GM23338 (cell line): Measurements from ENCODE around the gene DMBT1. TPM values are rescaled to one million over a fixed set of nuclear protein-coding genes. Genes with fewer than 3 reads are reported as not detected.
A peak's percentile ranks its signal among the peaks of the same experiment; 100 is the strongest.

ENCODE experiments used
- ATAC-seq: fragments of 200-7000 bp; cut with Tn5 transposase; 3 replicates; pipeline ENCODE4 v1.9.1; 2020
- DNase-seq: peaks from one replicate; pipeline ENCODE4 v3.0.0-alpha.2; 2015; ENCODE audit warnings: low spot score
- H2AFZ ChIP-seq: fragments of 200-600 bp; sonication (generic); 2 replicates; pipeline ENCODE4 v1.8.0; 2016; ENCODE audit warnings: antibody characterized with exemption, mild to moderate bottlenecking, moderate library complexity
- H3F3A ChIP-seq: fragments of 200-600 bp; sonication (generic); replicated peaks from 2 replicates; pipeline ENCODE4 v1.8.0; 2017; ENCODE audit warnings: antibody characterized with exemption, mixed run types, low read depth
- H3K27ac ChIP-seq: fragments of 200-600 bp; sonication (generic); 2 replicates; pipeline ENCODE4 v1.6.1; 2016; ENCODE audit warnings: low read depth
- H3K27me3 ChIP-seq: fragments of 200-600 bp; sonication (generic); 2 replicates; pipeline ENCODE4 v1.8.0; 2016; ENCODE audit warnings: mild to moderate bottlenecking, mixed run types, moderate library complexity; ENCODE audit not compliant: insufficient read depth
- H3K36me3 ChIP-seq: fragments of 200-600 bp; sonication (generic); 2 replicates; pipeline ENCODE4 v1.8.0; 2016; ENCODE audit warnings: mild to moderate bottlenecking; ENCODE audit not compliant: insufficient read depth
- H3K4me1 ChIP-seq: fragments of 200-600 bp; sonication (generic); 2 replicates; pipeline ENCODE4 v1.8.0; 2016; ENCODE audit warnings: mild to moderate bottlenecking, moderate library complexity; ENCODE audit not compliant: insufficient read depth
- H3K4me2 ChIP-seq: fragments of 200-600 bp; sonication (generic); 2 replicates; pipeline ENCODE4 v1.7.1; 2017; ENCODE audit warnings: mixed run types
- H3K4me3 ChIP-seq: fragments of 200-600 bp; sonication (generic); 2 replicates; pipeline ENCODE4 v1.6.1; 2016; ENCODE audit warnings: mixed run types
- H3K79me2 ChIP-seq: fragments of 200-600 bp; sonication (generic); replicated peaks from 2 replicates; pipeline ENCODE4 v1.8.0; 2017; ENCODE audit warnings: mild to moderate bottlenecking; ENCODE audit not compliant: insufficient read depth
- H3K9me2 ChIP-seq: fragments of 200-600 bp; sonication (generic); 2 replicates; pipeline ENCODE4 v1.8.0; 2017; ENCODE audit not compliant: insufficient read depth
- H4K20me1 ChIP-seq: fragments of 200-600 bp; sonication (generic); replicated peaks from 2 replicates; pipeline ENCODE4 v1.8.0; 2017; ENCODE audit warnings: mild to moderate bottlenecking; ENCODE audit not compliant: insufficient read depth
- H3K27ac Mint-ChIP-seq: 2 replicates; pipeline ENCODE4 v1.8.0; 2020; ENCODE audit warnings: inconsistent platforms, mild to moderate bottlenecking, moderate library complexity, mixed read lengths
- H3K27me3 Mint-ChIP-seq: 3 replicates; pipeline ENCODE4 v1.8.0; 2022; ENCODE audit warnings: low read depth, mild to moderate bottlenecking, moderate library complexity, mixed read lengths, inconsistent platforms; ENCODE audit not compliant: insufficient read depth, poor library complexity
- H3K36me3 Mint-ChIP-seq: 3 replicates; pipeline ENCODE4 v1.8.0; 2021; ENCODE audit warnings: low read depth, mild to moderate bottlenecking, inconsistent platforms, moderate library complexity, mixed read lengths
- H3K4me1 Mint-ChIP-seq: 3 replicates; pipeline ENCODE4 v1.8.0; 2020; ENCODE audit warnings: mild to moderate bottlenecking, inconsistent platforms, mixed read lengths
- H3K4me3 Mint-ChIP-seq: 3 replicates; pipeline ENCODE4 v1.8.0; 2021; ENCODE audit warnings: moderate library complexity, mild to moderate bottlenecking, inconsistent platforms, mixed read lengths
- H3K9me3 Mint-ChIP-seq: 3 replicates; pipeline ENCODE4 v1.8.0; 2020; ENCODE audit warnings: moderate library complexity, mild to moderate bottlenecking, inconsistent platforms, mixed read lengths
- EZH2phosphoT487 ChIP-seq: fragments of 200-600 bp; sonication (generic); IDR thresholded peaks from one replicate; pipeline ENCODE4 v1.8.1; 2018; ENCODE audit warnings: antibody characterized with exemption; ENCODE audit not compliant: unreplicated experiment
- STAT1 ChIP-seq: IDR thresholded peaks from one replicate; pipeline ENCODE4 v1.6.1; 2016; ENCODE audit warnings: antibody characterized with exemption; ENCODE audit not compliant: unreplicated experiment
- polyA plus RNA-seq: library from polyadenylated mRNA; unstranded; fragments of >200 nt; fragmentation: Nextera tagmentation; extraction: Ambion mirVana; gene quantifications from 2 replicates; pipeline ENCODE4 v1.2.1, GENCODE V29; 2016
- total RNA-seq: library from RNA; depleted of rRNA; stranded (reverse); fragments of >200 nt; shearing (Covaris generic); gene quantifications from 2 replicates; pipeline ENCODE4 v1.2.3, GENCODE V29; 2014
- TF ChIP-seq, protein P1 (sequence below): fragments of 250-450 bp; sonication (Bioruptor Pico); IDR thresholded peaks from 2 replicates; pipeline ENCODE4 v1.5.0; 2020; ENCODE audit warnings: mild to moderate bottlenecking, moderate library complexity
- TF ChIP-seq, protein P2 (sequence below), 2 experiments: fragments of 200-600 bp in 1 of 2; sonication (generic) in 1 of 2; conservative IDR thresholded peaks; 2 replicates each; pipeline versions ENCODE4 v1.5.1 to v1.6.1; 2016 to 2017; ENCODE audit warnings: antibody characterized with exemption in 2 of 2, low read depth in 2 of 2, mild to moderate bottlenecking in 2 of 2, moderate library complexity in 1 of 2
- TF ChIP-seq, protein P3 (sequence below): IDR thresholded peaks from one replicate; pipeline ENCODE4 v1.6.1; 2018; ENCODE audit warnings: antibody characterized with exemption; ENCODE audit not compliant: unreplicated experiment

Gene DMBT1
- total and polyA plus RNA-seq, 2 experiments from 2014 or later, result 0.03 to 0.05 TPM

DNA sequence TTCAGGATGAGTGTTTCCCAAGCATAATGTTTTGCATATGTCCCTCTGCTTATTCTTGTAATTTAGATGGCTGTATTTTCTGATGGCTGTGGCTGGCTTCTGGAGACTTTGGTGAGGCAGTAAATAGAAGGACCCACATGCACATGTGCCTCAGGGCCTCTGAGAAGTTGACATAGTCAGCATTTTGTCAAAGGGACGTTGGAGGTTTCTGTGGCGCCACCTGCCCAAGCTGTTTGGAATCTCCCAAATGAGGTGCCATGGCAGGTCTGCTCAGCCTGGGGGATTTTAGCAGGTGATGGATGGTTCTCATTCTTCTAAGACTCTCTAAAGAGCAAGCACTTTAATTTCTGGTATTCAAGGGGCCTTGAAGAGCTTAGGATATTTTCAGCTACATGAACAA lies 109.3 kb downstream of the DMBT1 start:
- Mint-ChIP-seq H3K27ac (no peak overlapping the region), H3K4me1 (peaks cover 9% of the 10 kb centered on the region; the same call in 2 of the 3 replicates), H3K4me3 (no peak overlapping the region), H3K9me3 (no peaks in the 10 kb centered on the region), H3K36me3 (no peaks in the 10 kb centered on the region), H3K27me3 (peaks cover 4% of the 10 kb centered on the region)
- TF ChIP-seq, protein P1, sequence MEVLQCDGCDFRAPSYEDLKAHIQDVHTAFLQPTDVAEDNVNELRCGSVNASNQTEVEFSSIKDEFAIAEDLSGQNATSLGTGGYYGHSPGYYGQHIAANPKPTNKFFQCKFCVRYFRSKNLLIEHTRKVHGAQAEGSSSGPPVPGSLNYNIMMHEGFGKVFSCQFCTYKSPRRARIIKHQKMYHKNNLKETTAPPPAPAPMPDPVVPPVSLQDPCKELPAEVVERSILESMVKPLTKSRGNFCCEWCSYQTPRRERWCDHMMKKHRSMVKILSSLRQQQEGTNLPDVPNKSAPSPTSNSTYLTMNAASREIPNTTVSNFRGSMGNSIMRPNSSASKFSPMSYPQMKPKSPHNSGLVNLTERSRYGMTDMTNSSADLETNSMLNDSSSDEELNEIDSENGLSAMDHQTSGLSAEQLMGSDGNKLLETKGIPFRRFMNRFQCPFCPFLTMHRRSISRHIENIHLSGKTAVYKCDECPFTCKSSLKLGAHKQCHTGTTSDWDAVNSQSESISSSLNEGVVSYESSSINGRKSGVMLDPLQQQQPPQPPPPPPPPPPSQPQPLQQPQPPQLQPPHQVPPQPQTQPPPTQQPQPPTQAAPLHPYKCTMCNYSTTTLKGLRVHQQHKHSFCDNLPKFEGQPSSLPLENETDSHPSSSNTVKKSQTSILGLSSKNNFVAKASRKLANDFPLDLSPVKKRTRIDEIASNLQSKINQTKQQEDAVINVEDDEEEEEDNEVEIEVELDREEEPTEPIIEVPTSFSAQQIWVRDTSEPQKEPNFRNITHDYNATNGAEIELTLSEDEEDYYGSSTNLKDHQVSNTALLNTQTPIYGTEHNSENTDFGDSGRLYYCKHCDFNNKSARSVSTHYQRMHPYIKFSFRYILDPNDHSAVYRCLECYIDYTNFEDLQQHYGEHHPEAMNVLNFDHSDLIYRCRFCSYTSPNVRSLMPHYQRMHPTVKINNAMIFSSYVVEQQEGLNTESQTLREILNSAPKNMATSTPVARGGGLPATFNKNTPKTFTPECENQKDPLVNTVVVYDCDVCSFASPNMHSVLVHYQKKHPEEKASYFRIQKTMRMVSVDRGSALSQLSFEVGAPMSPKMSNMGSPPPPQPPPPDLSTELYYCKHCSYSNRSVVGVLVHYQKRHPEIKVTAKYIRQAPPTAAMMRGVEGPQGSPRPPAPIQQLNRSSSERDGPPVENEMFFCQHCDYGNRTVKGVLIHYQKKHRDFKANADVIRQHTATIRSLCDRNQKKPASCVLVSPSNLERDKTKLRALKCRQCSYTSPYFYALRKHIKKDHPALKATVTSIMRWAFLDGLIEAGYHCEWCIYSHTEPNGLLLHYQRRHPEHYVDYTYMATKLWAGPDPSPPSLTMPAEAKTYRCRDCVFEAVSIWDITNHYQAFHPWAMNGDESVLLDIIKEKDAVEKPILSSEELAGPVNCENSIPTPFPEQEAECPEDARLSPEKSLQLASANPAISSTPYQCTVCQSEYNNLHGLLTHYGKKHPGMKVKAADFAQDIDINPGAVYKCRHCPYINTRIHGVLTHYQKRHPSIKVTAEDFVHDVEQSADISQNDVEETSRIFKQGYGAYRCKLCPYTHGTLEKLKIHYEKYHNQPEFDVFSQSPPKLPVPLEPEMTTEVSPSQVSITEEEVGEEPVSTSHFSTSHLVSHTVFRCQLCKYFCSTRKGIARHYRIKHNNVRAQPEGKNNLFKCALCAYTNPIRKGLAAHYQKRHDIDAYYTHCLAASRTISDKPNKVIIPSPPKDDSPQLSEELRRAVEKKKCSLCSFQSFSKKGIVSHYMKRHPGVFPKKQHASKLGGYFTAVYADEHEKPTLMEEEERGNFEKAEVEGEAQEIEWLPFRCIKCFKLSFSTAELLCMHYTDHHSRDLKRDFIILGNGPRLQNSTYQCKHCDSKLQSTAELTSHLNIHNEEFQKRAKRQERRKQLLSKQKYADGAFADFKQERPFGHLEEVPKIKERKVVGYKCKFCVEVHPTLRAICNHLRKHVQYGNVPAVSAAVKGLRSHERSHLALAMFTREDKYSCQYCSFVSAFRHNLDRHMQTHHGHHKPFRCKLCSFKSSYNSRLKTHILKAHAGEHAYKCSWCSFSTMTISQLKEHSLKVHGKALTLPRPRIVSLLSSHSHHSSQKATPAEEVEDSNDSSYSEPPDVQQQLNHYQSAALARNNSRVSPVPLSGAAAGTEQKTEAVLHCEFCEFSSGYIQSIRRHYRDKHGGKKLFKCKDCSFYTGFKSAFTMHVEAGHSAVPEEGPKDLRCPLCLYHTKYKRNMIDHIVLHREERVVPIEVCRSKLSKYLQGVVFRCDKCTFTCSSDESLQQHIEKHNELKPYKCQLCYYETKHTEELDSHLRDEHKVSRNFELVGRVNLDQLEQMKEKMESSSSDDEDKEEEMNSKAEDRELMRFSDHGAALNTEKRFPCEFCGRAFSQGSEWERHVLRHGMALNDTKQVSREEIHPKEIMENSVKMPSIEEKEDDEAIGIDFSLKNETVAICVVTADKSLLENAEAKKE (CRISPR knock-in tag), result no peak
- TF ChIP-seq, protein P2, sequence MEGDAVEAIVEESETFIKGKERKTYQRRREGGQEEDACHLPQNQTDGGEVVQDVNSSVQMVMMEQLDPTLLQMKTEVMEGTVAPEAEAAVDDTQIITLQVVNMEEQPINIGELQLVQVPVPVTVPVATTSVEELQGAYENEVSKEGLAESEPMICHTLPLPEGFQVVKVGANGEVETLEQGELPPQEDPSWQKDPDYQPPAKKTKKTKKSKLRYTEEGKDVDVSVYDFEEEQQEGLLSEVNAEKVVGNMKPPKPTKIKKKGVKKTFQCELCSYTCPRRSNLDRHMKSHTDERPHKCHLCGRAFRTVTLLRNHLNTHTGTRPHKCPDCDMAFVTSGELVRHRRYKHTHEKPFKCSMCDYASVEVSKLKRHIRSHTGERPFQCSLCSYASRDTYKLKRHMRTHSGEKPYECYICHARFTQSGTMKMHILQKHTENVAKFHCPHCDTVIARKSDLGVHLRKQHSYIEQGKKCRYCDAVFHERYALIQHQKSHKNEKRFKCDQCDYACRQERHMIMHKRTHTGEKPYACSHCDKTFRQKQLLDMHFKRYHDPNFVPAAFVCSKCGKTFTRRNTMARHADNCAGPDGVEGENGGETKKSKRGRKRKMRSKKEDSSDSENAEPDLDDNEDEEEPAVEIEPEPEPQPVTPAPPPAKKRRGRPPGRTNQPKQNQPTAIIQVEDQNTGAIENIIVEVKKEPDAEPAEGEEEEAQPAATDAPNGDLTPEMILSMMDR (conservative IDR thresholded peaks at IDR 0.05; ENCODE audit: low read depth in 2 of 2), result peak; percentile 38 to 57
- no peak for TF ChIP-seq STAT1
- H3K4me1 ChIP-seq, result peaks cover 6% of the 10 kb centered on the region; the same call in 1 of the 2 replicates
- no peak overlapping the region for H3K27ac ChIP-seq
- no peaks in the 10 kb centered on the region for H4K20me1 ChIP-seq
- H3K79me2 ChIP-seq, result no peaks in the 10 kb centered on the region
- H2AFZ ChIP-seq, result no peak overlapping the region
- no peak overlapping the region for H3K4me3 ChIP-seq
- no peaks in the 10 kb centered on the region for H3K27me3 ChIP-seq
- H3K4me2 ChIP-seq, result no peak overlapping the region
- H3K36me3 ChIP-seq, result no peaks in the 10 kb centered on the region
- ATAC-seq, result peak; percentile 62; the same call in 2 of the 3 replicates
- 0 out of 2 replicates have a peak, but pooled peaks cover 10% of the 10 kb centered on the region for H3K9me2 ChIP-seq
- H3F3A ChIP-seq, result no peaks in the 10 kb centered on the region
- DNase-seq, result peak; percentile 52

DNA sequence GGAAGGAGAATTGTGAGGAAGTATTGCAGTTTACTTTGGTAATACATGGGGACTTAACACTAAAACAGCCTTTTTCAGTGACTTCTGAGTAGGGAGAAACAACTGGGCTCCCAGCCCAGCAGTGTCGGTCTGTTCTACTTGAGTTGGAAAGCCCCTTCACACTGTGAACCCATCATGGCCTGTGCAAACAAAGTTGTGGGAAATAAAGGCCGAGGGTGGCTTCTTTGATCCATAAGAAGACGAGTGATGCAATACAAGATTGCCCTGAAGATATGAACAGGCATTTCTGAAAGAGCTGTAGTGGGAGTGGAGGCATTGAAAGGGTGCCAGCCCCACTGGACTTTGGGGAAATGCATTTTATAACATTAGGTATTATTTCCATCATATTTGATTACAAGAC lies 110.8 kb downstream of the DMBT1 start:
- Histone ChIP-seq H3K4me3 (no peak overlapping the region), H3K27ac (no peak overlapping the region), H3K4me2 (no peak overlapping the region), H3K4me1 (peaks cover 6% of the 10 kb centered on the region; the same call in 1 of the 2 replicates), H2AFZ (no peak overlapping the region), H3K27me3 (no peaks in the 10 kb centered on the region), H3K9me2 (0 out of 2 replicates have a peak, but pooled peaks cover 5% of the 10 kb centered on the region), H3K36me3 (no peaks in the 10 kb centered on the region), H3F3A (no peaks in the 10 kb centered on the region), H3K79me2 (no peaks in the 10 kb centered on the region), H4K20me1 (no peaks in the 10 kb centered on the region)
- H3K4me3 Mint-ChIP-seq, result no peak overlapping the region
- DNase-seq (no peak), ATAC-seq (no peak)
- no peaks in the 10 kb centered on the region for H3K9me3 Mint-ChIP-seq
- peaks cover 9% of the 10 kb centered on the region; the same call in 2 of the 3 replicates for H3K4me1 Mint-ChIP-seq
- H3K27me3 Mint-ChIP-seq, result peaks cover 4% of the 10 kb centered on the region
- TF ChIP-seq, protein P3, sequence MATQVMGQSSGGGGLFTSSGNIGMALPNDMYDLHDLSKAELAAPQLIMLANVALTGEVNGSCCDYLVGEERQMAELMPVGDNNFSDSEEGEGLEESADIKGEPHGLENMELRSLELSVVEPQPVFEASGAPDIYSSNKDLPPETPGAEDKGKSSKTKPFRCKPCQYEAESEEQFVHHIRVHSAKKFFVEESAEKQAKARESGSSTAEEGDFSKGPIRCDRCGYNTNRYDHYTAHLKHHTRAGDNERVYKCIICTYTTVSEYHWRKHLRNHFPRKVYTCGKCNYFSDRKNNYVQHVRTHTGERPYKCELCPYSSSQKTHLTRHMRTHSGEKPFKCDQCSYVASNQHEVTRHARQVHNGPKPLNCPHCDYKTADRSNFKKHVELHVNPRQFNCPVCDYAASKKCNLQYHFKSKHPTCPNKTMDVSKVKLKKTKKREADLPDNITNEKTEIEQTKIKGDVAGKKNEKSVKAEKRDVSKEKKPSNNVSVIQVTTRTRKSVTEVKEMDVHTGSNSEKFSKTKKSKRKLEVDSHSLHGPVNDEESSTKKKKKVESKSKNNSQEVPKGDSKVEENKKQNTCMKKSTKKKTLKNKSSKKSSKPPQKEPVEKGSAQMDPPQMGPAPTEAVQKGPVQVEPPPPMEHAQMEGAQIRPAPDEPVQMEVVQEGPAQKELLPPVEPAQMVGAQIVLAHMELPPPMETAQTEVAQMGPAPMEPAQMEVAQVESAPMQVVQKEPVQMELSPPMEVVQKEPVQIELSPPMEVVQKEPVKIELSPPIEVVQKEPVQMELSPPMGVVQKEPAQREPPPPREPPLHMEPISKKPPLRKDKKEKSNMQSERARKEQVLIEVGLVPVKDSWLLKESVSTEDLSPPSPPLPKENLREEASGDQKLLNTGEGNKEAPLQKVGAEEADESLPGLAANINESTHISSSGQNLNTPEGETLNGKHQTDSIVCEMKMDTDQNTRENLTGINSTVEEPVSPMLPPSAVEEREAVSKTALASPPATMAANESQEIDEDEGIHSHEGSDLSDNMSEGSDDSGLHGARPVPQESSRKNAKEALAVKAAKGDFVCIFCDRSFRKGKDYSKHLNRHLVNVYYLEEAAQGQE, result no peak
- TF ChIP-seq, protein P2 (conservative IDR thresholded peaks at IDR 0.05; ENCODE audit: low read depth in 2 of 2), result no peak
- no peak for TF ChIP-seq EZH2phosphoT487
- no peak for TF ChIP-seq STAT1
- H3K36me3 Mint-ChIP-seq, result no peaks in the 10 kb centered on the region
- no peak overlapping the region for H3K27ac Mint-ChIP-seq
